ENCODE measurements around the gene SCAMP5.

SCAMP5 gene

GRCh38 chr15:75068748-75069147 is 73.4 kb downstream of the SCAMP5 start:
- DNase-seq (ENCODE audit: low read depth in 2 of 2) = no peak
- H3K4me3 ChIP-seq (replicated peaks in 1 of 2; ENCODE audit: low read depth in 2 of 2, low read length in 2 of 2) = no peak overlapping the region
- TF ChIP-seq CTCF (IDR thresholded peaks at IDR 0.05; ENCODE audit: low read depth, low read length) = no peak

GRCh38 chr15:75069301-75069925 is 74.0 kb downstream of the SCAMP5 start:
- no peak for TF ChIP-seq CTCF (IDR thresholded peaks at IDR 0.05; ENCODE audit: low read depth, low read length)
- H3K4me3 ChIP-seq (replicated peaks in 1 of 2; ENCODE audit: low read depth in 2 of 2, low read length in 2 of 2) = no peak overlapping the region
- DNase-seq (ENCODE audit: low read depth in 2 of 2) = no peak

- TF ChIP-seq CTCF (IDR thresholded peaks at IDR 0.05; ENCODE audit: low read depth, low read length) = no peak
- DNase-seq (ENCODE audit: low read depth in 2 of 2) = no peak
- H3K4me3 ChIP-seq (replicated peaks in 1 of 2; ENCODE audit: low read depth in 2 of 2, low read length in 2 of 2) = no peak overlapping the region
These were observed 75.3 kb downstream of the SCAMP5 start for GRCh38 chr15:75070674-75071073.
